Natural killer cell treated with Interleukin-12 subunit alpha and Interleukin-12 subunit beta and Interleukin-15 and Interleukin-18, amount 100 ng/mL, for 72 hours (primary cell): Measurements from ENCODE around the gene C1orf74. TPM values are rescaled to one million over a fixed set of nuclear protein-coding genes. Genes with fewer than 3 reads are reported as not detected.
A peak's percentile ranks its signal among the peaks of the same experiment; 100 is the strongest.

Experiments used
- ATAC-seq, 2 donors: fragments of 150-1000 bp; cut with Tn5 transposase in 1 of 2; sonication (Bioruptor Pico), chemical (Tn5 transposase) in 1 of 2; 2 replicates each; pipeline ENCODE4 v1.10.0; 2021
- DNase-seq: peaks from one replicate; pipeline ENCODE4 v3.0.0; 2022; ENCODE audit warnings: low spot score
- H3K27ac Mint-ChIP-seq, 2 donors: 1 replicate in 1 of 2; 2 replicates in 1 of 2; pipeline ENCODE4 v1.8.0; 2022; ENCODE audit warnings: mixed read lengths in 2 of 2, mild to moderate bottlenecking in 1 of 2, moderate library complexity in 1 of 2
- H3K27me3 Mint-ChIP-seq, 2 donors: 1 replicate in 1 of 2; 2 replicates in 1 of 2; pipeline ENCODE4 v1.8.0; 2022; ENCODE audit warnings: mixed read lengths in 2 of 2
- H3K36me3 Mint-ChIP-seq: one replicate; pipeline ENCODE4 v1.8.0; 2022; ENCODE audit warnings: mixed read lengths
- H3K4me1 Mint-ChIP-seq, 2 donors: 1 replicate in 1 of 2; 2 replicates in 1 of 2; pipeline ENCODE4 v1.8.0; 2022; ENCODE audit warnings: low read depth in 2 of 2, mixed read lengths in 2 of 2, mild to moderate bottlenecking in 1 of 2
- H3K4me3 Mint-ChIP-seq: one replicate; pipeline ENCODE4 v1.8.0; 2022; ENCODE audit warnings: mixed read lengths
- H3K9me3 Mint-ChIP-seq: 2 replicates; pipeline ENCODE4 v1.8.0; 2022; ENCODE audit warnings: mixed read lengths
- total RNA-seq, 2 donors: library from RNA; stranded (reverse); gene quantifications; one replicate each; pipeline ENCODE4 v1.2.3, GENCODE V29; 2022

C1orf74 gene
- total RNA-seq, 2 donors from 2014 or later: 2.5 to 3.0 TPM

GRCh38 chr1:209741193-209741592 is 43.2 kb downstream of the C1orf74 start:
- no peaks in the 10 kb centered on the region for H3K9me3 Mint-ChIP-seq
- no peak for DNase-seq
- H3K4me1 Mint-ChIP-seq: peaks cover 0 to 3% of the 10 kb centered on the region in 2 donors
- peak overlapping the region in 1 of 2 donors; percentile 16 for H3K27ac Mint-ChIP-seq
- H3K4me3 Mint-ChIP-seq: no peak overlapping the region
- no peak for ATAC-seq
- no peaks in the 10 kb centered on the region for H3K36me3 Mint-ChIP-seq
- peaks cover 0 to 5% of the 10 kb centered on the region in 2 donors for H3K27me3 Mint-ChIP-seq

DNA sequence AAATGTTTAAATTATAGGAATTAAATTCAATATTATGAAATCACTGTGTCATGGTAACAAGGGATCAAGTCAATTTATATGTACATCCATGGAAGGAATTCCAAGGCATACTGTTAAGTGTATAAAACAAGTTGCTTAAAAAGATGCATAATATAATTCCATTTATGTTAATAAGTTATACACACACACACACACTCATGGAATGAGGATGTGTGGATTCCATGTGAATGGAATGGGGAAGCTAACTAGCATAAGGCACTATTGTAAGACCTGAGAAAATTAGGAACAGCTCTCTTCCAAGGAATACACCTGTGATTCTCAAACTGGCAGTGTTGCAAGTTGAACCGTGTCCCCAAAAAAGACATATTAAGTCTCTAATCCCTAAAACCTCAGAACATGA is 46.1 kb downstream of the C1orf74 start:
- no peak for DNase-seq
- H3K36me3 Mint-ChIP-seq: no peaks in the 10 kb centered on the region
- no peaks in the 10 kb centered on the region for H3K9me3 Mint-ChIP-seq
- peaks cover 0 to 3% of the 10 kb centered on the region in 2 donors for H3K4me1 Mint-ChIP-seq
- ATAC-seq: no peak
- H3K27ac Mint-ChIP-seq: no peak overlapping the region
- peaks cover 0 to 6% of the 10 kb centered on the region in 2 donors for H3K27me3 Mint-ChIP-seq
- H3K4me3 Mint-ChIP-seq: no peak overlapping the region

GRCh38 chr1:209737118-209737505 is 47.2 kb downstream of the C1orf74 start:
- Mint-ChIP-seq H3K36me3 (no peaks in the 10 kb centered on the region), H3K27ac (no peak overlapping the region), H3K9me3 (no peaks in the 10 kb centered on the region), H3K27me3 (peaks cover 0 to 6% of the 10 kb centered on the region in 2 donors), H3K4me1 (peaks cover 0 to 3% of the 10 kb centered on the region in 2 donors), H3K4me3 (no peak overlapping the region)
- no peak for ATAC-seq
- no peak for DNase-seq

GRCh38 chr1:209736490-209737117 is 47.8 kb downstream of the C1orf74 start:
- no peaks in the 10 kb centered on the region for H3K36me3 Mint-ChIP-seq

DNA sequence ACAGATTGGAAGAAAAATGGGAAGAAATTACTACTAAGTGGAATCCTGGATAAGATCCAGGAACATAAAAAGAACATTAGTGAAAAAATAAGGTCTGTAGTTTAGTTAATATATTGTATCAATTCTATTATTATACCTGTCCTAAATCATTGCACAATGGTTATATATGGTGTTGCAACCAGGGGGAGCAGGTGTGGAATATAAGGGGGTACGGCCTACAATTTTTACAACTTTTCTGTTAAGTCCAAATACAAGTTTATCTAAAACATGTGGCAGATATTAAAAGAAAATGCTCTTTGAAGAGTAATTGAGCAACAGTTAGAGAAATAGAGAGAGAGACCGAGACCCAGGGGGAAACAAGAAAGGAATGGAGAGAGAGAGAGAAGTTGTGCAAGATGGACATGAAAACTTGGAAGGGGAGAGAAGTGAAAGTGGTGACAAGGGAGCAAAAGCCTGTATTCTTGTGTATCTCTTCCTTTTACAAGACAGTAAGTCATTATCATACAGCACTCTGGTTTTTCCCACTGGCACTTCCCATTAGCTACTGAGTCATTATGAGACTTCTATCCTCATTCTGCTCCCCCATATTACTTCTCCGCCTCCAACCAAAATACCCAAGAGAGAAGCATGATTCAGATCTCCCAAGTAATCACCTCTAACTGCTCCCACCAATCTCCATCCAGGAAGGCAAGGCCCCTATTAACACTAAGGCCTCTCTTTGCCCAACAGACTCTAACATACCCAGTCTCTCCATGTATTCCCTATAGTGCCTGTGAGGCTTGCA is 50.8 kb downstream of the C1orf74 start:
- Mint-ChIP-seq H3K27ac (no peak overlapping the region), H3K4me1 (peaks cover 0 to 3% of the 10 kb centered on the region in 2 donors), H3K36me3 (no peaks in the 10 kb centered on the region), H3K9me3 (no peaks in the 10 kb centered on the region), H3K27me3 (peaks cover 0 to 6% of the 10 kb centered on the region in 2 donors), H3K4me3 (no peak overlapping the region)
- ATAC-seq: no peak
- no peak for DNase-seq

More at GRCh38 chr1:209736490-209737117, 47.8 kb downstream of the C1orf74 start:
- no peak overlapping the region for H3K4me3 Mint-ChIP-seq
- H3K9me3 Mint-ChIP-seq: no peaks in the 10 kb centered on the region
- no peaks in the 10 kb centered on the region for H3K4me1 Mint-ChIP-seq
- DNase-seq (no peak), ATAC-seq (no peak)
- no peak overlapping the region for H3K27ac Mint-ChIP-seq
- peaks cover 0 to 6% of the 10 kb centered on the region in 2 donors for H3K27me3 Mint-ChIP-seq

GRCh38 chr1:209732725-209733124 is 51.6 kb downstream of the C1orf74 start:
- Mint-ChIP-seq H3K27ac (no peak overlapping the region), H3K4me3 (no peak overlapping the region), H3K9me3 (no peaks in the 10 kb centered on the region), H3K36me3 (no peaks in the 10 kb centered on the region), H3K27me3 (peaks cover 0 to 6% of the 10 kb centered on the region in 2 donors), H3K4me1 (peaks cover 0 to 3% of the 10 kb centered on the region in 2 donors)
- no peak for DNase-seq
- ATAC-seq: no peak

DNA sequence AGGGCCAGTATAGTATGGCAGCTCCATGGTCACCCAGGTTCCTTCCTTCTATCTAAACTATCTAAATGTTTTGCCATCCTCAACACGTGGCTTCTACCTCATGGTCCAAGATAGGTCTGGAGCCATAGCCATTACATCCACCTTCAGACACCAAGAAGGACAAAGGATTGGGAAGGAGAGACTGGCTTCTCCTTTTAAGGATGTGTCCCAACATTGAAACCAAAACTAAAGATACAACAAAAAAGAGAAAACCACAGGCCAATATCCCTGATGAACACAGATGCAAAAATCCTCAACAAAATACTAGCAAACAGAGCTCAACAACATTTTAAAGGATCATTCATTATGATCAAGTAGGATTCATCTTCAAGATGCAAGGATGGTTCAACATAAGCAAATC is 54.9 kb downstream of the C1orf74 start:
- H3K27me3 Mint-ChIP-seq: no peaks in the 10 kb centered on the region
- H3K9me3 Mint-ChIP-seq: no peaks in the 10 kb centered on the region
- no peak for ATAC-seq
- H3K27ac Mint-ChIP-seq: no peak overlapping the region
- H3K4me3 Mint-ChIP-seq: no peak overlapping the region
- H3K36me3 Mint-ChIP-seq: no peaks in the 10 kb centered on the region
- no peak for DNase-seq
- peaks cover 0 to 6% of the 10 kb centered on the region in 2 donors for H3K4me1 Mint-ChIP-seq

Other genes with a start within 250 kb of the C1orf74 start
- gene CAMK1G, start 200.8 kb downstream of the C1orf74 start, total RNA-seq: not detected
- gene LAMB3, start 132.1 kb downstream of the C1orf74 start, total RNA-seq: 1 to 10 TPM; 1.1 to 1.2 TPM
- gene G0S2, start 109.1 kb downstream of the C1orf74 start, total RNA-seq: 1 to 10 TPM; 2.3 to 3.3 TPM
- gene HSD11B1, start 79.7 kb downstream of the C1orf74 start, total RNA-seq: under 1 TPM in 1 of 2 donors, not detected in 1; 0.43 TPM
- 100 to 1,000 TPM; 157 to 185 TPM for gene TRAF3IP3, start 28.5 kb downstream of the C1orf74 start, total RNA-seq
- gene IRF6, start 21.6 kb upstream of the C1orf74 start, total RNA-seq: 1 to 10 TPM; 1.5 to 8.6 TPM
- 10 to 100 TPM in 1 of 2 donors, 1 to 10 TPM in 1; 8.5 to 12.6 TPM for gene UTP25, start 43.4 kb upstream of the C1orf74 start, total RNA-seq
- not detected for gene SYT14, start 153.7 kb upstream of the C1orf74 start, total RNA-seq